ENCODE data around the gene RSAD1. TPM values are rescaled to one million over a fixed set of nuclear protein-coding genes. Genes with fewer than 3 reads are reported as not detected.
A peak's percentile ranks its signal among the peaks of the same experiment; 100 is the strongest.

Gene RSAD1
- total RNA-seq, 2 donors from 2014 or later, result 33.7 to 44.1 TPM

DNA sequence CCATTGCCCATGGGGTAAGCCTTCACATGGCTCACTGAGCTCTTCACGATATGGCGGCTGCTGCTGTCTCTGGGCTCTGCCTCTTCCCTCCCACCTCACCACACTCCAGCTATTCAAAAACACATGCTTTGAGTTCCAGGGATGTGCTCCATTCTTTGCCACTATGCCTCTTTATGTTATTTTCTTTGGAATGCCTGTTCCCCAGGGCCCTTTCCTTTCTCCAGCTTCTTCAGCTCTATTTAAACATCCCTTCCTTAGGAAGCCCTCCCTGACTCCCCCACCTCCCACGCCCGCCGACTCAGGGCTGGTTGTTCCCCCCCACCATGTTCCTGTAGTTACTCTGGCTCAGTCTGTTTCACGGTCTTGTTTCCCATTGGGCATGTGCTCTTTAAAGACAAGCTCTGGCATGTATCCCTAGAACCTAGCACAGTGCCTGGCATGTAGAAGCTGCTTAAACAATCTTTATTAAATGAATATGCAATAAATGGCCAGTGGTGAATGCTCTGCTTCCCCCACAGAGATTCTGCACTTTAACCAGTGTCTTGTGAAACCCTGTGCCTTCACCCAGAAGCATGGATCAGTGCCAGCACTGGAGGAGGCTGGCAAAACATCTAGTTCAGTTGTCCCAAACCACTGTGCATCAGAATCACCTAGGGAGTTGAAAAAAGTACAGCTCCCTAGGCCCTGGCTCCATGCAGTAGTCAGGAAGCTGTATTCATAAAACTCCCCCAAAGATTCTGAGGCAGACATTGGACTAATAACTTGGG, 36.5 kb downstream of the RSAD1 start:
- Histone ChIP-seq H3K9me3 (no peaks in the 10 kb centered on the region), H3K4me3 (no peak overlapping the region), H3K27me3 (replicated peaks; ENCODE audit: insufficient read depth) (no peaks in the 10 kb centered on the region), H3K27ac (peak overlapping the region in 1 of 2 donors; percentile 12), H3K36me3 (no peaks in the 10 kb centered on the region), H3K4me1 (replicated peaks) (peaks cover 4% of the 10 kb centered on the region)
- TF ChIP-seq POLR2A (IDR thresholded peaks at IDR 0.05) (no peak), POLR2AphosphoS5 (IDR thresholded peaks at IDR 0.05) (no peak)
- TF ChIP-seq, protein P1, sequence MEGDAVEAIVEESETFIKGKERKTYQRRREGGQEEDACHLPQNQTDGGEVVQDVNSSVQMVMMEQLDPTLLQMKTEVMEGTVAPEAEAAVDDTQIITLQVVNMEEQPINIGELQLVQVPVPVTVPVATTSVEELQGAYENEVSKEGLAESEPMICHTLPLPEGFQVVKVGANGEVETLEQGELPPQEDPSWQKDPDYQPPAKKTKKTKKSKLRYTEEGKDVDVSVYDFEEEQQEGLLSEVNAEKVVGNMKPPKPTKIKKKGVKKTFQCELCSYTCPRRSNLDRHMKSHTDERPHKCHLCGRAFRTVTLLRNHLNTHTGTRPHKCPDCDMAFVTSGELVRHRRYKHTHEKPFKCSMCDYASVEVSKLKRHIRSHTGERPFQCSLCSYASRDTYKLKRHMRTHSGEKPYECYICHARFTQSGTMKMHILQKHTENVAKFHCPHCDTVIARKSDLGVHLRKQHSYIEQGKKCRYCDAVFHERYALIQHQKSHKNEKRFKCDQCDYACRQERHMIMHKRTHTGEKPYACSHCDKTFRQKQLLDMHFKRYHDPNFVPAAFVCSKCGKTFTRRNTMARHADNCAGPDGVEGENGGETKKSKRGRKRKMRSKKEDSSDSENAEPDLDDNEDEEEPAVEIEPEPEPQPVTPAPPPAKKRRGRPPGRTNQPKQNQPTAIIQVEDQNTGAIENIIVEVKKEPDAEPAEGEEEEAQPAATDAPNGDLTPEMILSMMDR (IDR thresholded peaks at IDR 0.05), result no peak
- DNase-seq (ENCODE audit: low spot score), result peak; percentile 40
- intact Hi-C loops (cut with DNase I), result no loop called here
- WGBS, result 51% methylated on average over 6 of the region's 6 CpGs

DNA sequence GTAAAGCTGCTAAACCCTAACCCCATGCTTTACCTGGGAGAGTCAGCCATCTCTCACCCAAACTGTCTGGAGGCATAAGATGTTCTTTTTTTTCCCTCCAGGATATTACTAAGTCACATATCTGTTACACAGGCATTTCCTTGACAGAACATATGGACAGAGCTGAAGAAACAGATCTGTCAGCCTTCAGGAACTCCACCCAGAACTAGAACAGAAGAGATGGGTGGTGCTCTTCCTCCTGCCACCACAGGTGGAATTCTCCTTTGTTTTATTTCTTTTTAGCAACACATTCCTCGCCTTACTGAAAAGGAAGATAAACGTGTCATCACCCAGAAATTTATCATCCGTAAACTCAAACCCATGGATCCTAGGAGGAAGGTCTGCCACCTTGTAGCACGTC, 38.4 kb downstream of the RSAD1 start:
- TF ChIP-seq POLR2AphosphoS5 (IDR thresholded peaks at IDR 0.05) (no peak), POLR2A (IDR thresholded peaks at IDR 0.05) (no peak)
- TF ChIP-seq, protein P1 (IDR thresholded peaks at IDR 0.05), result no peak
- intact Hi-C loops (cut with DNase I), result no loop called here
- Histone ChIP-seq H3K9me3 (no peaks in the 10 kb centered on the region), H3K27me3 (replicated peaks; ENCODE audit: insufficient read depth) (no peaks in the 10 kb centered on the region), H3K36me3 (no peaks in the 10 kb centered on the region), H3K4me1 (replicated peaks) (peaks cover 4% of the 10 kb centered on the region), H3K27ac (no peak overlapping the region), H3K4me3 (no peak overlapping the region)
- DNase-seq (ENCODE audit: low spot score), result no peak
- WGBS, result 87% methylated on average over 4 of the region's 4 CpGs

DNA sequence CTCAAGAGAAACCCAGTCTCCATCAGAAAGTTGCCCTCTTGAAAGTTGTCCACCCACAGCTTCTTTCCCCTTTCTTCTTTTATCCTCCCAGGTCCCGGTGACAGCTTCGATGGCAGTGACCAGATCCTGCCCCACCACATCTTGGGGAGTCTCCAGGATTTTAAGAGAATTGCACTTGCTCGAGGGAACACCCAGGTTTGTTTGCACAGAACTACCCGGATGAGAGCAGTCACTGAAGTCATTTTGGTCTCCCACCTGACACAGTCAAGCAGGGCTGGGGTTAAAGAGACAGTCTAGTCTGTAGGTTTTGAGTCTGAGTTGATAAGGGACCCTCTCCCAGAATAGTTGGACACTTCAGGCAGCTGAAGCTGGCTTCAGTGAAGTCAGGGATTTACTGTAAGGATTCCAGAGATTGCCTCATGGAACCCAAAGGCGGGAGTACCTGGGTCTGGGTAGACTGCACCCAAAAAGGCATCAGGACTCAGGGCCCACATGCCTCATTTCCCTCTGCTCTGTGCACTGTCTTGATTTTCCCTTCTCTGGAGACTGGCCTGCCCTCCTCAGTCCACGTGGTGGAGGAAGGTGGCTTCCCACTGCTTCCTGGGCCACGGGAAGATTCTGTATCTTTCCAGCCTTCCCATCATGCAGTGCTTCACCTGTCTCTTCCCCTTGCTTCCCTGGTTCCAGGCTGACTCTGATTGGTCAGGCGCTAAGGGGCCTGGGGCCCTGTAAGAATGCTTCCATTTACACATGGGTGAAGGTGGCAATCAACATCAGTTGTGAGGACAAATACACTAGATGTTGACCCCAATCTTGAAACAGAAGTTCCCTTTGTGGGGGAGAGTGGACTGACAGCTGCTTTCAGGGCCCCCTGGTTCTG, 39.1 kb downstream of the RSAD1 start:
- Histone ChIP-seq H3K4me1 (replicated peaks) (peaks cover 4% of the 10 kb centered on the region), H3K27ac (peak overlapping the region in 1 of 2 donors; percentile 20), H3K9me3 (no peaks in the 10 kb centered on the region), H3K27me3 (replicated peaks; ENCODE audit: insufficient read depth) (no peaks in the 10 kb centered on the region), H3K36me3 (no peaks in the 10 kb centered on the region), H3K4me3 (no peak overlapping the region)
- intact Hi-C loops (cut with DNase I), result no loop called here
- TF ChIP-seq POLR2A (IDR thresholded peaks at IDR 0.05) (no peak), POLR2AphosphoS5 (IDR thresholded peaks at IDR 0.05) (no peak)
- TF ChIP-seq, protein P1 (IDR thresholded peaks at IDR 0.05), result no peak
- WGBS, result 79% methylated on average over 8 of the region's 8 CpGs
- no peak for DNase-seq (ENCODE audit: low spot score)

DNA sequence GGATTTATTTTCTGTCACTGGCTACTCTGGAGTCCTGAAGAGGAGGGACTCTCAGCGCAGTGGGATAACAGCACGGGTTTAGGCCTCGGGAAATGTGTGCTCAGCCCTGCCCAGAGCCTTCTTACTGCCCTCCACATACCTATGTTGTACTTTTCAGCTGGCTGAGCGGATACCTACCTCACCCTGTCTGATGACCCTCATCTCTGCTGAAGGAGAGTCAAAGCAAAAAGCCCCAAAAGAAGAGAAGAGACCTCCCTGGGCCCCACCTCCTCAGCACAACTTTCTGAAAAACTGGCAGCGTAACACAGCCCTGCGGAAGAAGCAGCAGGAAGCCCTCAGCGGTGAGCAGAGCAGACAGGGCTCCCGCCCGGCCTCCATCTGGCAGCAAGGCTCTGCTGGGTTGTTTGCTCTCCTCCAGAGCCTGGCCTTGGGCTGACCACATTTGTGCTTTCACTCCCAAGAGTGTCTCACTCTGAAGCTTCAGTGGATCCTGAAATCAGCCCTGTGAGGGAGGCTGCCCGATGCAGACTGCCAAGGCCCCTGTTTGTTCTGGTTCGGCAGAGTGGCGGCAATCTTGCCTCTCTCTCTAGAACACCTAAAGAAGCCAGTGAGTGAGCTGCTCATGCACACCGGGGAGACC, 39.8 kb downstream of the RSAD1 start:
- Histone ChIP-seq H3K36me3 (no peaks in the 10 kb centered on the region), H3K27ac (peak overlapping the region; percentile 20), H3K4me3 (no peak overlapping the region), H3K4me1 (replicated peaks) (peaks cover 4% of the 10 kb centered on the region), H3K27me3 (replicated peaks; ENCODE audit: insufficient read depth) (no peaks in the 10 kb centered on the region), H3K9me3 (no peaks in the 10 kb centered on the region)
- WGBS, result 60% methylated on average over 13 of the region's 13 CpGs
- no peak for DNase-seq (ENCODE audit: low spot score)
- TF ChIP-seq, protein P1 (IDR thresholded peaks at IDR 0.05), result no peak
- TF ChIP-seq POLR2AphosphoS5 (IDR thresholded peaks at IDR 0.05), result no peak
- no peak for TF ChIP-seq POLR2A (IDR thresholded peaks at IDR 0.05)
- intact Hi-C loops (cut with DNase I), result no loop called here
